GM12878 (cell line): Measurements from ENCODE around the gene BMP2K. TPM values are rescaled to one million over a fixed set of nuclear protein-coding genes. Genes with fewer than 3 reads are reported as not detected.
A peak's percentile ranks its signal among the peaks of the same experiment; 100 is the strongest.

Source experiments
- BCL3 ChIP-seq: IDR thresholded peaks from 2 replicates; pipeline ENCODE4 v1.6.1; 2011; ENCODE audit warnings: borderline replicate concordance, low read depth, mild to moderate bottlenecking, moderate library complexity, low read length; ENCODE audit not compliant: insufficient read depth, poor library complexity, severe bottlenecking
- CEBPZ ChIP-seq: fragments of 150-350 bp; IDR thresholded peaks from 2 replicates; pipeline ENCODE4 v1.6.1; 2016; ENCODE audit warnings: low read depth, low read length
- CREM ChIP-seq: IDR thresholded peaks from 2 replicates; pipeline ENCODE4 v1.6.1; 2014; ENCODE audit warnings: antibody characterized with exemption, low read depth
- DPF2 ChIP-seq: fragments of 450-650 bp; IDR thresholded peaks from 2 replicates; pipeline ENCODE4 v1.6.1; 2017; ENCODE audit warnings: mild to moderate bottlenecking
- E4F1 ChIP-seq: fragments of 450-650 bp; IDR thresholded peaks from 2 replicates; pipeline ENCODE4 v1.6.1; 2018; ENCODE audit warnings: borderline replicate concordance, mild to moderate bottlenecking; ENCODE audit not compliant: partially characterized antibody
- IKZF2 ChIP-seq, 2 experiments: fragments of 450-650 bp; IDR thresholded peaks; 2 replicates each; pipeline ENCODE4 v1.6.1; 2017; ENCODE audit warnings: mild to moderate bottlenecking in 2 of 2, moderate library complexity in 2 of 2
- MLLT1 ChIP-seq: fragments of 450-650 bp; IDR thresholded peaks from 2 replicates; pipeline ENCODE4 v1.6.1; 2016; ENCODE audit warnings: mild to moderate bottlenecking
- NFXL1 ChIP-seq: fragments of 450-650 bp; IDR thresholded peaks from 2 replicates; pipeline ENCODE4 v1.6.1; 2017; ENCODE audit warnings: antibody characterized with exemption, mild to moderate bottlenecking, borderline replicate concordance
- NR2F1 ChIP-seq: fragments of 450-650 bp; conservative IDR thresholded peaks from 2 replicates; pipeline ENCODE4 v1.6.1; 2017; ENCODE audit warnings: mild to moderate bottlenecking
- POLR2AphosphoS2 ChIP-seq: IDR thresholded peaks from 2 replicates; pipeline ENCODE4 v1.6.1; 2011; ENCODE audit warnings: low read depth, mild to moderate bottlenecking, low read length, improper control_type of control experiment, moderate library complexity
- SIN3A ChIP-seq: IDR thresholded peaks from 2 replicates; pipeline ENCODE4 v1.6.1; 2012; ENCODE audit warnings: low read depth, low read length, improper control_type of control experiment
- SUPT20H ChIP-seq: IDR thresholded peaks from 2 replicates; pipeline ENCODE4 v1.6.1; 2011; ENCODE audit warnings: low read depth, mild to moderate bottlenecking, low read length, moderate library complexity, borderline replicate concordance; ENCODE audit not compliant: control insufficient read depth
- USF1 ChIP-seq: IDR thresholded peaks from 2 replicates; pipeline ENCODE4 v1.6.1; 2011; ENCODE audit warnings: borderline replicate concordance, low read depth, mild to moderate bottlenecking, moderate library complexity, mixed read lengths, low read length; ENCODE audit not compliant: insufficient read depth; ENCODE audit errors: extremely low read length
- ZNF207 ChIP-seq: fragments of 450-650 bp; IDR thresholded peaks from 2 replicates; pipeline ENCODE4 v1.6.1; 2014; ENCODE audit warnings: antibody characterized with exemption, mild to moderate bottlenecking, borderline replicate concordance
- polyA plus RNA-seq, 11 experiments: library from polyadenylated mRNA; depleted of rRNA in 4 of 11; unstranded in 6 of 11; stranded (reverse) in 5 of 11; fragments of >200 nt; fragmentation: Nextera tagmentation in 4 of 11; fragmentation: Illumina TruSeq in 1 of 11; extraction: Ambion mirVana in 4 of 11; extraction: Trizol in 1 of 11; gene quantifications; 1 replicate in 1 of 11; 2 replicates in 10 of 11; pipeline versions ENCODE4 v1.2.1 to v1.2.3, GENCODE V29; 2011 to 2016; ENCODE audit warnings: inconsistent platforms in 2 of 11, missing spikeins in 2 of 11, low read depth in 1 of 11
- total RNA-seq, 4 experiments: library from RNA; depleted of rRNA in 3 of 4; stranded (reverse); fragments of >200 nt in 3 of 4; fragmentation: Illumina TruSeq in 1 of 4; extraction: Trizol in 1 of 4; gene quantifications; 2 replicates each; pipeline versions ENCODE4 v1.2.1 to v1.2.3, GENCODE V29; 2013 to 2021

The BMP2K gene
- total and polyA plus RNA-seq, 10 of the 15 experiments (the other 5 are each of a cell fraction or from before 2014, with no cell fraction given): 3.3 to 84.6 (median 24.8) TPM

GRCh38 chr4:78938868-78939666 is 162.9 kb downstream of the BMP2K start, which contains the start of gene PAQR3 (continued):
- no peak for TF ChIP-seq MLLT1
- TF ChIP-seq E4F1: no peak
- TF ChIP-seq DPF2: peak; percentile 79; the same call in 1 of the 2 replicates
- no peak for TF ChIP-seq ZNF207
- TF ChIP-seq BCL3: no peak
- TF ChIP-seq SUPT20H: no peak
- TF ChIP-seq CEBPZ: no peak
- TF ChIP-seq POLR2AphosphoS2: no peak
- TF ChIP-seq CREM: peak; percentile 82
- TF ChIP-seq USF1: no peak
- peak; percentile 34; the same call in 1 of the 2 replicates for TF ChIP-seq NFXL1
- no peak for TF ChIP-seq SIN3A
- TF ChIP-seq NR2F1: peak; percentile 53
- no peak for TF ChIP-seq IKZF2 (IDR thresholded peaks at IDR 0.05)
